ENCODE measurements around the gene CDK9. TPM values are rescaled to one million over a fixed set of nuclear protein-coding genes. Genes with fewer than 3 reads are reported as not detected.

CDK9 gene
- total RNA-seq, 1 experiment from 2014 or later, result 48.7 TPM

- ChIA-PET POLR2A (no interaction called here), CTCF (no interaction called here)
- intact Hi-C loops (cut with micrococcal nuclease; ENCODE audit: unreplicated experiment) (no loop called here), in situ Hi-C loops (cut with HindIII; ENCODE audit: low pct_unique_long_range_greater_than_20kb, low sequenced_read_pairs) (no loop called here)
- no peak overlapping the region for H3K27ac ChIP-seq (ENCODE audit: low read length)
- ATAC-seq (no peak), DNase-seq (ENCODE audit: low read depth, low spot score) (no peak)
- no peaks in the 10 kb centered on the region for H3K9me3 ChIP-seq (ENCODE audit: control insufficient read depth, insufficient read depth, low read depth, low read length)
- no peak for TF ChIP-seq POLR2AphosphoS5 (IDR thresholded peaks at IDR 0.05; ENCODE audit: low read depth, low read length)
- TF ChIP-seq SIN3A (IDR thresholded peaks at IDR 0.05; ENCODE audit: borderline replicate concordance, insufficient read depth, low read depth, low read length), result no peak
- TF ChIP-seq CTCF (IDR thresholded peaks at IDR 0.05), result no peak
- TF ChIP-seq TCF7L2 (IDR thresholded peaks at IDR 0.05; ENCODE audit: low read depth, low read length), result no peak
- TF ChIP-seq REST (IDR thresholded peaks at IDR 0.05; ENCODE audit: insufficient read depth in 1 of 2, low read depth in 2 of 2, low read length in 1 of 2), result no peak
- H3K27me3 ChIP-seq (ENCODE audit: control insufficient read depth, insufficient read depth, low read length), result no peaks in the 10 kb centered on the region
- no peak overlapping the region for H3K4me3 ChIP-seq (ENCODE audit: low read depth in 2 of 2, low read length in 2 of 2)
- no peaks in the 10 kb centered on the region for H3K36me3 ChIP-seq (ENCODE audit: control insufficient read depth, insufficient read depth, low read length)
- H3K4me1 ChIP-seq (ENCODE audit: control insufficient read depth, insufficient read depth, low read length), result no peaks in the 10 kb centered on the region
- BruUV-seq (replicated peaks), result no TSS peak
These were observed 38.8 kb upstream of the CDK9 start for GRCh38 chr9:127746959-127747569.

GRCh38 chr9:127749090-127749787 is 36.6 kb upstream of the CDK9 start:
- H3K27ac ChIP-seq (ENCODE audit: low read length), result no peak overlapping the region
- CTCF ChIA-PET, result no interaction called here
- no peak for DNase-seq (ENCODE audit: low read depth, low spot score)
- no peak for TF ChIP-seq CTCF (IDR thresholded peaks at IDR 0.05)
- no peak for TF ChIP-seq SIN3A (IDR thresholded peaks at IDR 0.05; ENCODE audit: borderline replicate concordance, insufficient read depth, low read depth, low read length)
- no peak for TF ChIP-seq REST (IDR thresholded peaks at IDR 0.05; ENCODE audit: insufficient read depth in 1 of 2, low read depth in 2 of 2, low read length in 1 of 2)
- no peak for TF ChIP-seq TCF7L2 (IDR thresholded peaks at IDR 0.05; ENCODE audit: low read depth, low read length)
- TF ChIP-seq POLR2AphosphoS5 (IDR thresholded peaks at IDR 0.05; ENCODE audit: low read depth, low read length), result no peak
- BruUV-seq (replicated peaks), result no TSS peak
- no peak overlapping the region for H3K4me3 ChIP-seq (ENCODE audit: low read depth in 2 of 2, low read length in 2 of 2)
- no peak for ATAC-seq
- intact Hi-C loops (cut with micrococcal nuclease; ENCODE audit: unreplicated experiment) (no loop called here), in situ Hi-C loops (cut with HindIII; ENCODE audit: low pct_unique_long_range_greater_than_20kb, low sequenced_read_pairs) (no loop called here)
- POLR2A ChIA-PET, result no interaction called here
- no peaks in the 10 kb centered on the region for H3K36me3 ChIP-seq (ENCODE audit: control insufficient read depth, insufficient read depth, low read length)
- no peaks in the 10 kb centered on the region for H3K27me3 ChIP-seq (ENCODE audit: control insufficient read depth, insufficient read depth, low read length)
- no peaks in the 10 kb centered on the region for H3K9me3 ChIP-seq (ENCODE audit: control insufficient read depth, insufficient read depth, low read depth, low read length)
- H3K4me1 ChIP-seq (ENCODE audit: control insufficient read depth, insufficient read depth, low read length), result no peaks in the 10 kb centered on the region
